Measurements from ENCODE around the gene RRAGC.
"Not testable (repeated sequence)": the region's sequence is repeated elsewhere in the genome, so short reads cannot be mapped to it uniquely, and the experiment has no call there.

GRCh38 chr1:38845088-38845487 is 14.5 kb downstream of the RRAGC start:
- not testable (repeated sequence) for TF ChIP-seq CTCF (IDR thresholded peaks at IDR 0.05; ENCODE audit: extremely low read depth in 1 of 2, insufficient read depth in 1 of 2, low read depth in 1 of 2, low read length in 2 of 2); POLR2AphosphoS5 (IDR thresholded peaks at IDR 0.05; ENCODE audit: insufficient read depth, low read depth, low read length); EZH2 (IDR thresholded peaks at IDR 0.05; ENCODE audit: borderline replicate concordance, low read depth, low read length, severe bottlenecking); POLR2A (IDR thresholded peaks at IDR 0.05; ENCODE audit: low read depth, low read length); MAX (IDR thresholded peaks at IDR 0.05; ENCODE audit: insufficient read depth, insufficient read length); JUN (IDR thresholded peaks at IDR 0.05; ENCODE audit: borderline replicate concordance, insufficient read depth, insufficient read length, low read depth); FOS (IDR thresholded peaks at IDR 0.05; ENCODE audit: borderline replicate concordance, insufficient read depth, low read length)

Measured in endothelial cell of umbilical vein (primary cell).